RPMI7951 (cell line): ENCODE results near the gene ASIC1. TPM values are rescaled to one million over a fixed set of nuclear protein-coding genes. Genes with fewer than 3 reads are reported as not detected.
"Not testable (repeated sequence)": the region's sequence is repeated elsewhere in the genome, so short reads cannot be mapped to it uniquely, and the experiment has no call there.

Experiments
- DNase-seq: peaks from one replicate; pipeline ENCODE4 v3.0.0-alpha.2; 2012; ENCODE audit warnings: low read depth
- total RNA-seq: library from RNA; depleted of rRNA; stranded (reverse); fragments of >200 nt; shearing (Covaris generic); gene quantifications from 2 replicates; pipeline ENCODE4 v1.2.3, GENCODE V29; 2014

Gene ASIC1
- total RNA-seq, 1 experiment from 2014 or later, result 0.24 TPM

GRCh38 chr12:50084409-50084774 is 27.0 kb downstream of the ASIC1 start:
- not testable (repeated sequence) for DNase-seq

- peak; percentile 87 for DNase-seq
These were observed 27.6 kb downstream of the ASIC1 start, which contains the start of gene SMARCD1 for GRCh38 chr12:50084775-50085614. TSS of gene SMARCD1 (plus strand) at chr12:50085342. CDS start at chr12:50085370, 28 bp downstream.

- DNase-seq, result no peak
These were observed 28.2 kb downstream of the ASIC1 start for GRCh38 chr12:50085615-50086072.

- DNase-seq, result no peak
These were observed 28.8 kb downstream of the ASIC1 start for GRCh38 chr12:50086148-50086547.

GRCh38 chr12:50087151-50087550 is 29.8 kb downstream of the ASIC1 start:
- DNase-seq, result no peak

- peak; percentile 52 for DNase-seq
These were observed 30.6 kb downstream of the ASIC1 start for GRCh38 chr12:50087995-50088394.

GRCh38 chr12:50088577-50089335 is 31.4 kb downstream of the ASIC1 start:
- DNase-seq, result peak; percentile 46

- DNase-seq, result no peak
These were observed 32.3 kb downstream of the ASIC1 start for GRCh38 chr12:50089730-50090129.

- DNase-seq, result no peak
These were observed 33.0 kb downstream of the ASIC1 start for GRCh38 chr12:50090391-50090790.

- no peak for DNase-seq
These were observed 40.6 kb downstream of the ASIC1 start for GRCh38 chr12:50097952-50098351.

- peak; percentile 74 for DNase-seq
These were observed 42.1 kb downstream of the ASIC1 start for GRCh38 chr12:50099302-50100008.

GRCh38 chr12:50100561-50100960 is 43.2 kb downstream of the ASIC1 start:
- DNase-seq, result no peak

GRCh38 chr12:50101663-50102062 is 44.3 kb downstream of the ASIC1 start:
- DNase-seq, result peak; percentile 24

GRCh38 chr12:50102131-50102531 is 44.7 kb downstream of the ASIC1 start:
- no peak for DNase-seq

- DNase-seq, result no peak
These were observed 45.4 kb downstream of the ASIC1 start for GRCh38 chr12:50102646-50103309.

- no peak for DNase-seq
These were observed 46.0 kb downstream of the ASIC1 start for GRCh38 chr12:50103351-50103750.

GRCh38 chr12:50103767-50104321 is 46.4 kb downstream of the ASIC1 start, which contains the start of gene GPD1:
TSS of gene GPD1 (plus strand) at chr12:50104008. CDS start at chr12:50104051, 43 bp downstream.
- DNase-seq, result peak; percentile 32

- DNase-seq, result no peak
These were observed 47.3 kb downstream of the ASIC1 start for GRCh38 chr12:50104417-50105366.

GRCh38 chr12:50105913-50106450 is 48.6 kb downstream of the ASIC1 start:
- DNase-seq, result no peak

GRCh38 chr12:50106907-50107306 is 49.5 kb downstream of the ASIC1 start:
- DNase-seq, result no peak
